ENCODE measurements around the gene ZNF219. TPM values are rescaled to one million over a fixed set of nuclear protein-coding genes. Genes with fewer than 3 reads are reported as not detected.

The ZNF219 gene
- total RNA-seq, 2 donors from 2014 or later = 43.4 to 59.6 TPM

DNA sequence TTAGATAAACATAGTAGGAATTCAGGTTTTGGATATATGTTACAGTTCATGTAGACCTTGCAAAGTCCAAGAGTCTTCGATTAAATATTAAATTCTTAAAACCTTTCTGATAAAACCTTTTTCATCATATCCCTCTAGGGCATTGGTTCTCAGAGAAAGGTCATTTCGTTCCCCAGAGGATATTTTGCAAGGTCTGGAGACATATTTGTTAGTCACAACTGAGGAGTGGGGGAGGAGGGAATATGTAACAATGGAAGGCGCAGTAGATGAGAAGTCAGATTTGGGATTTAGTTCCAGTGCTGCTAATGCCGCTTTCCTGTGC is 7.7 kb upstream of the ZNF219 start:
- Mint-ChIP-seq H3K27me3 (ENCODE audit: insufficient read depth) (peaks cover 13% of the 10 kb centered on the region), H3K9me3 (no peaks in the 10 kb centered on the region), H3K4me3 (no peak overlapping the region), H3K27ac (no peak overlapping the region), H3K4me1 (peaks cover 28% of the 10 kb centered on the region), H3K36me3 (ENCODE audit: low read depth) (no peaks in the 10 kb centered on the region)
- H3K9me3 ChIP-seq (ENCODE audit: control insufficient read depth, low read length) = no peaks in the 10 kb centered on the region
- TF ChIP-seq, protein P1, sequence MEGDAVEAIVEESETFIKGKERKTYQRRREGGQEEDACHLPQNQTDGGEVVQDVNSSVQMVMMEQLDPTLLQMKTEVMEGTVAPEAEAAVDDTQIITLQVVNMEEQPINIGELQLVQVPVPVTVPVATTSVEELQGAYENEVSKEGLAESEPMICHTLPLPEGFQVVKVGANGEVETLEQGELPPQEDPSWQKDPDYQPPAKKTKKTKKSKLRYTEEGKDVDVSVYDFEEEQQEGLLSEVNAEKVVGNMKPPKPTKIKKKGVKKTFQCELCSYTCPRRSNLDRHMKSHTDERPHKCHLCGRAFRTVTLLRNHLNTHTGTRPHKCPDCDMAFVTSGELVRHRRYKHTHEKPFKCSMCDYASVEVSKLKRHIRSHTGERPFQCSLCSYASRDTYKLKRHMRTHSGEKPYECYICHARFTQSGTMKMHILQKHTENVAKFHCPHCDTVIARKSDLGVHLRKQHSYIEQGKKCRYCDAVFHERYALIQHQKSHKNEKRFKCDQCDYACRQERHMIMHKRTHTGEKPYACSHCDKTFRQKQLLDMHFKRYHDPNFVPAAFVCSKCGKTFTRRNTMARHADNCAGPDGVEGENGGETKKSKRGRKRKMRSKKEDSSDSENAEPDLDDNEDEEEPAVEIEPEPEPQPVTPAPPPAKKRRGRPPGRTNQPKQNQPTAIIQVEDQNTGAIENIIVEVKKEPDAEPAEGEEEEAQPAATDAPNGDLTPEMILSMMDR (conservative IDR thresholded peaks at IDR 0.05) = no peak
- H3K4me1 ChIP-seq (ENCODE audit: control insufficient read depth, insufficient read depth, low read length) = peaks cover 10% of the 10 kb centered on the region
- H3K27ac ChIP-seq (ENCODE audit: low read depth, low read length) = peak overlapping the region; percentile 21
- no peak for DNase-seq
- no peak overlapping the region for H3K9ac ChIP-seq (ENCODE audit: extremely low read depth, low read length, poor library complexity, severe bottlenecking)
- peaks cover 2% of the 10 kb centered on the region for H3K27me3 ChIP-seq (ENCODE audit: control insufficient read depth, insufficient read depth, low read length, poor library complexity, severe bottlenecking)
- no peak overlapping the region for H3K4me3 ChIP-seq (ENCODE audit: low read length)
- WGBS, 2 experiments (ENCODE audit: insufficient coverage in 1 of 2, insufficient read length in 1 of 2) = 81 to 86% methylated on average over 2 to 4 of the region's 4 CpGs
- no peaks in the 10 kb centered on the region for H3K36me3 ChIP-seq (ENCODE audit: control insufficient read depth, insufficient read depth, low read length)

DNA sequence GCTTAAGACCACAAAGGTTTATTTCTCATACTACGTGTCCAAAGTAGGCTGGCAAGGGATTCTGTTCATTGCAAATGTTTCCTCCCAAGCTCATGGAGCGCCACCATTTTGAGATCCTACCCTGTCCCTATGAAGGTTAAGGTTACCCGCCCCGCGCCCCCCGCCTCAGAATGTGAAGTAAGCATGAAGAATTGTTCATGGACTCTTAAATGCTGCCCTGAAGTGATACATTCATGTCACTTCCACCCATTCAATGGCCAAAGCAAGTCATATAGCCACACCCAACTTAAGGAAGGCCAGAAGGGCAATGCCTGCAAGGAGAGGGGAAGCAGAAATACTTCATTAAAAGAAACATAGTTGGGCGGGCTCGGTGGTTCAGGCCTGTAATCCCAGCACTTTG is 6.6 kb upstream of the ZNF219 start:
- Mint-ChIP-seq H3K27me3 (ENCODE audit: insufficient read depth) (peaks cover 23% of the 10 kb centered on the region), H3K27ac (no peak overlapping the region), H3K4me1 (peaks cover 28% of the 10 kb centered on the region), H3K4me3 (no peak overlapping the region), H3K36me3 (ENCODE audit: low read depth) (no peaks in the 10 kb centered on the region), H3K9me3 (no peaks in the 10 kb centered on the region)
- TF ChIP-seq, protein P1 (conservative IDR thresholded peaks at IDR 0.05) = no peak
- Histone ChIP-seq H3K9me3 (ENCODE audit: control insufficient read depth, low read length) (no peaks in the 10 kb centered on the region), H3K36me3 (ENCODE audit: control insufficient read depth, insufficient read depth, low read length) (no peaks in the 10 kb centered on the region), H3K4me3 (ENCODE audit: low read length) (peak overlapping the region; percentile 84), H3K4me1 (ENCODE audit: control insufficient read depth, insufficient read depth, low read length) (peaks cover 10% of the 10 kb centered on the region), H3K9ac (ENCODE audit: extremely low read depth, low read length, poor library complexity, severe bottlenecking) (peak overlapping the region; percentile 96), H3K27me3 (ENCODE audit: control insufficient read depth, insufficient read depth, low read length, poor library complexity, severe bottlenecking) (peaks cover 10% of the 10 kb centered on the region), H3K27ac (ENCODE audit: low read depth, low read length) (peak overlapping the region; percentile 49)
- DNase-seq = peak; percentile 30
- 92 to 94% methylated on average over 7 to 8 of the region's 8 CpGs for WGBS, 2 experiments (ENCODE audit: insufficient coverage in 1 of 2, insufficient read length in 1 of 2)

DNA sequence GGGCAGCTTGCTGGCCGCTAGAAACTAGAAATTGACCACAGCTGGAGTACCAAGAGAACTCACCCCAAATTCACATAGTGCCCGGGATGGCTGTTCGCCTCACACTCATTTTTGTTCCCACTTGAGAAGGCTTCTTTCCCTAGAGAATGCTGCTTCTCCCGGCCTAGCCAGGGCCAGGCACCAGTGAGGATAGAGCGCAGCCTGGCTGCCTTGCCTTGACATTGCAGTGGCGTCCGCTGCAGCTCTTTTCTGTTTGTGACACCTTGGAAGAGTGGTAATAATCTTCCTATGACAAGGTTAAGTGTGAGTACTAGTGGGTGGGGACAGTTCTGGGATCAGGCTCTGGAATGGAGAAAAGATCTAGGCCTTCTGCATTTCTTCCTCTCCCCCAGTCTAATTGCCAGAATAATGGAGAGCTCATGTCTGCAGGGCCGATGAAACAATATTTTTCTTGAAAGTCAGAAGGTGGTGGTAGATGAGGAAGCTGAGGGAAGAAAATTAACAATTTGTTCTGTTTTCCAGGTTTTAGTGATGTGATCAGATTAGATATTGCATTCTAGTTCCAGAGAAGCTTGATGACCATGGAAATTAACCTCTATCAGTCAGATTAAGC is 6.1 kb upstream of the ZNF219 start:
- Histone ChIP-seq H3K4me1 (ENCODE audit: control insufficient read depth, insufficient read depth, low read length) (peaks cover 10% of the 10 kb centered on the region), H3K9me3 (ENCODE audit: control insufficient read depth, low read length) (no peaks in the 10 kb centered on the region)
- peaks cover 32% of the 10 kb centered on the region for H3K4me1 Mint-ChIP-seq

More for the DNA sequence above, 6.1 kb upstream of the ZNF219 start:
- WGBS, 2 experiments (ENCODE audit: insufficient coverage in 1 of 2, insufficient read length in 1 of 2) = 0 to 10% methylated on average over 7 to 8 of the region's 8 CpGs
- Histone ChIP-seq H3K27me3 (ENCODE audit: control insufficient read depth, insufficient read depth, low read length, poor library complexity, severe bottlenecking) (peaks cover 10% of the 10 kb centered on the region), H3K9ac (ENCODE audit: extremely low read depth, low read length, poor library complexity, severe bottlenecking) (peak overlapping the region; percentile 96), H3K4me3 (ENCODE audit: low read length) (peak overlapping the region; percentile 84), H3K27ac (ENCODE audit: low read depth, low read length) (peak overlapping the region; percentile 100), H3K36me3 (ENCODE audit: control insufficient read depth, insufficient read depth, low read length) (no peaks in the 10 kb centered on the region)
- H3K36me3 Mint-ChIP-seq (ENCODE audit: low read depth) = no peaks in the 10 kb centered on the region
- peak; percentile 92 for DNase-seq
- TF ChIP-seq, protein P1 (conservative IDR thresholded peaks at IDR 0.05) = peak; percentile 97
- peak overlapping the region; percentile 82 for H3K4me3 Mint-ChIP-seq
- H3K27ac Mint-ChIP-seq = peak overlapping the region; percentile 97
- H3K27me3 Mint-ChIP-seq (ENCODE audit: insufficient read depth) = peaks cover 25% of the 10 kb centered on the region
- no peaks in the 10 kb centered on the region for H3K9me3 Mint-ChIP-seq

Measured in endodermal cell (in vitro differentiated cells).